ENCODE measurements around the gene RAN. TPM values are rescaled to one million over a fixed set of nuclear protein-coding genes. Genes with fewer than 3 reads are reported as not detected.

RAN gene
- total RNA-seq, 1 experiment from 2014 or later = 894 TPM

- TF ChIP-seq CTCF (conservative IDR thresholded peaks at IDR 0.05) (no peak), EZH2 (IDR thresholded peaks at IDR 0.05; ENCODE audit: low read depth) (no peak)
- no peaks in the 10 kb centered on the region for H4K20me1 ChIP-seq (ENCODE audit: insufficient read depth)
- no peaks in the 10 kb centered on the region for H3K36me3 ChIP-seq (ENCODE audit: low read depth)
- no peaks in the 10 kb centered on the region for H3K9me3 ChIP-seq (ENCODE audit: insufficient read depth, low read depth)
- ChIA-PET POLR2A (ENCODE audit: unreplicated experiment) (no interaction called here), CTCF (no interaction called here)
- H3K4me1 ChIP-seq (replicated peaks; ENCODE audit: insufficient read depth) = no peaks in the 10 kb centered on the region
- H3K27me3 ChIP-seq (ENCODE audit: insufficient read depth, low read depth) = no peaks in the 10 kb centered on the region
- DNase-seq = no peak
- H3K9me2 ChIP-seq (ENCODE audit: insufficient read depth) = no peaks in the 10 kb centered on the region
- no peaks in the 10 kb centered on the region for H3F3A ChIP-seq (ENCODE audit: insufficient read depth, low read depth)
- H3K4me2 ChIP-seq = no peak overlapping the region
- no peak overlapping the region for H2AFZ ChIP-seq
- no peak overlapping the region for H3K27ac ChIP-seq
- H3K79me2 ChIP-seq (ENCODE audit: low read depth) = no peaks in the 10 kb centered on the region
- no peak overlapping the region for H3K4me3 ChIP-seq
- no TSS peak for BruUV-seq (replicated peaks)
- intact Hi-C loops (cut with micrococcal nuclease; ENCODE audit: unreplicated experiment) = no loop called here
Measured at GRCh38 chr12:130827432-130827831, 44.4 kb upstream of the RAN start.

- Histone ChIP-seq H3K79me2 (ENCODE audit: low read depth) (no peaks in the 10 kb centered on the region), H3K9me3 (ENCODE audit: insufficient read depth, low read depth) (no peaks in the 10 kb centered on the region), H4K20me1 (ENCODE audit: insufficient read depth) (no peaks in the 10 kb centered on the region), H3K27me3 (ENCODE audit: insufficient read depth, low read depth) (no peaks in the 10 kb centered on the region), H3K4me1 (replicated peaks; ENCODE audit: insufficient read depth) (peaks cover 4% of the 10 kb centered on the region; the same call in 1 of the 2 replicates), H3K4me2 (no peak overlapping the region), H3K9me2 (ENCODE audit: insufficient read depth) (no peaks in the 10 kb centered on the region), H3K27ac (no peak overlapping the region), H3F3A (ENCODE audit: insufficient read depth, low read depth) (no peaks in the 10 kb centered on the region), H3K4me3 (no peak overlapping the region), H2AFZ (no peak overlapping the region), H3K36me3 (ENCODE audit: low read depth) (no peaks in the 10 kb centered on the region)
- intact Hi-C loops (cut with micrococcal nuclease; ENCODE audit: unreplicated experiment) = no loop called here
- TF ChIP-seq CTCF (conservative IDR thresholded peaks at IDR 0.05) (no peak), EZH2 (IDR thresholded peaks at IDR 0.05; ENCODE audit: low read depth) (no peak)
- BruUV-seq (replicated peaks) = no TSS peak
- ChIA-PET POLR2A (ENCODE audit: unreplicated experiment) (no interaction called here), CTCF (no interaction called here)
- no peak for DNase-seq
Measured at GRCh38 chr12:130828895-130829294, 43.0 kb upstream of the RAN start.

GRCh38 chr12:130829391-130830245, 42.2 kb upstream of the RAN start:
- no peak for TF ChIP-seq EZH2 (IDR thresholded peaks at IDR 0.05; ENCODE audit: low read depth)
- TF ChIP-seq CTCF (conservative IDR thresholded peaks at IDR 0.05) = no peak
- Histone ChIP-seq H3F3A (ENCODE audit: insufficient read depth, low read depth) (no peaks in the 10 kb centered on the region), H3K9me3 (ENCODE audit: insufficient read depth, low read depth) (no peaks in the 10 kb centered on the region), H3K4me2 (no peak overlapping the region), H3K9me2 (ENCODE audit: insufficient read depth) (no peaks in the 10 kb centered on the region), H3K27ac (no peak overlapping the region), H3K27me3 (ENCODE audit: insufficient read depth, low read depth) (no peaks in the 10 kb centered on the region), H3K36me3 (ENCODE audit: low read depth) (no peaks in the 10 kb centered on the region), H2AFZ (no peak overlapping the region), H3K79me2 (ENCODE audit: low read depth) (no peaks in the 10 kb centered on the region), H3K4me1 (replicated peaks; ENCODE audit: insufficient read depth) (peaks cover 4% of the 10 kb centered on the region; the same call in 1 of the 2 replicates), H4K20me1 (ENCODE audit: insufficient read depth) (no peaks in the 10 kb centered on the region), H3K4me3 (no peak overlapping the region)
- POLR2A ChIA-PET (ENCODE audit: unreplicated experiment) = no interaction called here
- CTCF ChIA-PET = no interaction called here
- no TSS peak for BruUV-seq (replicated peaks)
- intact Hi-C loops (cut with micrococcal nuclease; ENCODE audit: unreplicated experiment) = no loop called here
- no peak for DNase-seq
